Activated T-cell treated with anti-CD3 and anti-CD28 coated beads, Interleukin-2, amount 50 U/mL, for 1 hour (primary cell): Measurements from ENCODE around the gene PLAU.
"Not testable (repeated sequence)": the region's sequence is repeated elsewhere in the genome, so short reads cannot be mapped to it uniquely, and the experiment has no call there.

ENCODE experiments used
- DNase-seq: peaks from one replicate; pipeline ENCODE4 v3.0.0-alpha.2; 2020

The PLAU gene

DNA sequence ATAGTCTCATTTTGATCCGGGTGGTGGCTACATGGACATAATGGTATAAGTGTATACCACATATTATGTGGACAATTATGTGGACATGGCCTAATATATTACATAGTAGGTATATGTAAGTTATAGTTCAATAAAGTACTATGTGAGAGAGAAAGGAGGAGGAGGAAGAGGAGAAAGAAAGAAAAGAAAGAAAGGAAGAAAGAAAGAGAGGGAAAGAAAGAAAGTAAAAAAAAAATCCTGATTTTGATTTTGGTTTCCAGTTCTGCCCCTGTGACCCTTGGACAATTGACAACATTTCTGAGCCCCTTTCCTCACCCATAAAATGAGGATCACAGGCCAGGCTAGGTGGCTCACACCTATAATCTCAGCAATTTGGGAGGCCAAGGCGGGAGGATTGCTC is 44.8 kb downstream of the PLAU start:
- DNase-seq, result no peak

DNA sequence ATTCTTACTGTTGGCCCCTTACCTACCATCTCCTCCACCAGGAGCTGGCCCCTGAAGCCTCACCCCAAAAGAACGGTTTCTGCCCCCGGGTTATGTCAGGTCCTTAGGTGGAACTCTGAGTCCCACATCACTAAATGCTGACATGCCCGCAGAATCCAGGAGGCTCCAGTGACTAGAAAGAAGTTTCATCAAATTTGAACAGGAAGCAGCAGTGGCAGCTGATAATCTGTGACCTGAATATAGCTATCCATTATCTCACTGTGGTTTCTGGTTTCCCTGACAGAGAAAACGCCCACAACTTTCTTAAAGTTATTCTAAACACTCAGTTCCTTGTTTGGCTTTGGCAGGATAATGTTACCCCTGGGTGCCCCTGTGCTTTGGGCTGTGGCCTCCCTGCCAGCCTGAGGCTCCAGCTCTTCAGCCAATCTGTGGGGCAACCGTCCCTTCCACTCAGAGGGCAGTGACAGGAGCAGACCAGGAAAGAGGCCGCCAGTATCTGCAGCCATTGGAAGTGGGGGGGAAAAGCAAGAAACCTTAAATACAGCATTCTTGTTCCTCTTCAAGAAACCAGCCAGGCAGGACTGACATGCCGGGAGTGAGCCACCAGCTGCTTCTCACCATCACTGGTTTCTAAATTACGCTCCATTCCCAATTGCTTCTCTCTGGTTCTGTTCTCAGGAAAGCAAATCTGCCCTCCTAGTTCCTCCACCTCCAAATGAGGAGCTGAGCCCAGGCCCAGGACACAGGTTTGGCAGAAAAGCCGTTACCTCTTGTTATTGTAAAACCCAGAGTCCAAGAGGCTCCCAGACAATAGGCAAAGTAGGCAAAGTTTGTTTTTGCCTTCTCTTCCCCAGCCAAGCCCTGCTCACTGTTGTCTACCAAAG is 45.8 kb downstream of the PLAU start:
- DNase-seq, result peak; percentile 28

DNA sequence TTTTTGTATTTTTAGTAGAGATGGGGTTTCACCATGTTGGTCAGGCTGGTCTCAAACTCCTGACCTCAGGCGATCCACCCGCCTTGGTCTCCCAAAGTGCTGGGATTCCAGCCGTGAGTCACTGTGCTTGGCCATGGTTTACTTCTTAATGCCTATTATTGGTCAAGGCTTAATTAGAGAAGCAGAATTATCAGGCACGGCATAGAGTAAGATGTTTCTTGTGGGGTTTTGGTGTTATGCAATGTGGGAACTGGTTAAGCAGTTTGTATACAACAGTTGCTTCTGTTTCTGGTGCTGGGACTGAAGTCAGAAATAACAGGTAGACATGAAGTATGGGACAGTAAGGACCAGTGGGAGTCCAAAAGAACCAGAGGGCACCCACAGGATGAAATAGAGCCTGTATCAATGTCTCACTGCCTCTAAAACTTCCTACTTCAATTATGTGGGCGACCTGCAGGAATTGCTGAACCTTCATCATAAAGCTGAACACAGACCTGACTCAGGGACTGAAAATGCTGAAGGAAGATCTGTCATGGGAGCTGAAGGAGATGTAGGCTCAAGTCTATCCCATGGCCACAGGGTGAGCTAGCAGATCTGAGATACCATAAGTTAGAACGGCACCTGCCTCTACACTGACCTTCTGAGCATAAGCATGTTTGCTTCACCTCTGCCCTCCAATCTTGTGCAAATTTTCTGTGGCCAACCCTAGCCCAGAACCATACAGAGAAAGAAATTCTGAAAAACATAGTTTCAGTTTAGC is 48.7 kb downstream of the PLAU start:
- no peak for DNase-seq

DNA sequence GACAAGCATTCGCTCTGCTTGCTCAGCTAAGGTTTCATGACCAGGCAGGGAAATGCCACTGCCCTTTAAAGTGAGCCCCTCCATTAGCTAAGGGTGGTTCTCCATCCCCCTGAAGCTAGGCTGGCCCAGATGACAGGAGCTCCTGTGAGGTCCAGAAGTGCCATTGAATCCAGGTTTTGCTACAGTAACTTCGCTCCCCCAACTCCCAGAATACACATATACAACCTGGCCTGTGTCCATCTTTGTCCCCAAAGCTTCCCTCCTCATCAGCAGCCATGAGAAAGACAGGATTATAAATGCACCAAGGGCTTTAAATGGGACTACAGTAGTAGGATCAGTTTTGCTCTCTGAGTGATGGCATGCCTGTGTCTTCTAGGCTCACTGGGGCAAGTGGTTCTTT is 51.5 kb downstream of the PLAU start:
- no peak for DNase-seq

DNA sequence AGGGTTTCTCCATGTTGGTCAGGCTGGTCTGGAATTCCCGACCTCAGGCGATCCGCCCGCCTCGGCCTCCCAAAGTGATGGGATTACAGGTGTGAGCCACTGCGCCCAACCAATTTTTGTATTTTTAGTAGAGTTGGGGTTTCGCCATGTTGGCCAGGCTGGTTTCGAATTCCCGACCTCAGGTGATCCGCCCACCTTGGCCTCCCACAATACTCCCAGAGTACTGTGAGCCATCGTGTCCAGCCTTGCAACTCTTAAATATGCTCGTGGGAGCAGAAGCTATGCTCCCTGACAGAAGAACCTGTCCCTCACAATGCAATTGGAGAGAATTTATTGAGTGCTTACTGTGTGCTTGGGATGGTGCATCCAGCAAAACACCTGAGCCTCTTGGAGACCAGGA is 52.6 kb downstream of the PLAU start:
- DNase-seq, result not testable (repeated sequence)

DNA sequence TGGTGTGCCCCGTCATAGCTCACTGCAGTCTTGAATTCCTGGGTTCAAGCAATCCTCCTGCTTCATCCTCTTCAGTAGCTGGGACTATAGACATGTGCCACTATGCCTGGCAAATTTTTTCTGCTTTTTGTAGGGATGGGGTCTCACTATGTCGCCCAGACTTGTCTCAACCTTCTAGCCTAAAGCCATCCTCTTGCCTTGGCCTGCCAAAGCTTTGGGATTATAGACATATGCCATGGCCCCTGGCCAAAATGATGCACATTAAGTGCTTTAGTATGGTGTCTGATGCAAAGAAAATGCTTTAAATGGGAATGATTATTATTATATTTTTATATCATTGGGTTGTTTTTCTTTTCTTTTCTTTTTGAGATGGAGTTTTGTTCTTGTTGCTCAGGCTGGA is 53.8 kb downstream of the PLAU start:
- no peak for DNase-seq

DNA sequence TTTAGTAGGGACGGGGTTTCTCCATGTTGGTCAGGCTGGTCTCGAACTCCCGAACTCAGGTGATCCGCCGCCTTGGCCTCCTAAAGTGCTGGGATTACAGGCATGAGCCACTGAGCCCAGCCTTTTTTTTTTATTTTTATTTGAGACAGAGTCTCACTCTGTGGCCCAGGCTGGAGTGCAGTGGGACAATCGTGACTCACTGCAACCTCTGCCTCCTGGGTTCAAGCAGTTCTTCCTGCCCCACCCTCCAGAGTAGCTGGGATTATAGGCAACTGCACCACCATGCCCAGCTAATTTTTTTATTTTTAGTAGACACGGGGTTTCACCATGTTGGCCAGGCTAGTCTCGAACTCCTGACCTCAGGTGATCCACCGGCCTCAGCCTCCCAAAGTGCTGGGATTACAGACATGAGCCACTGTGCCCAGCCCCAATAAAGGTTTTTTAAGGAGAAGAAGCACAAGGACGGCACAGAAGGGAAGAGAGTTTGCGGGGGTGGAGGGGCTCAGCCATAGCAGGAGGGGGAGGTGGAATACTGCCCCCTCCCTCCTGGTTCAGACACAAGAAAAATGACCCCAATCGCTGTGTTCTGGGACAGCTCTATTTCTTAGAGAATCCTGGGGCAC is 54.4 kb downstream of the PLAU start:
- not testable (repeated sequence) for DNase-seq

DNA sequence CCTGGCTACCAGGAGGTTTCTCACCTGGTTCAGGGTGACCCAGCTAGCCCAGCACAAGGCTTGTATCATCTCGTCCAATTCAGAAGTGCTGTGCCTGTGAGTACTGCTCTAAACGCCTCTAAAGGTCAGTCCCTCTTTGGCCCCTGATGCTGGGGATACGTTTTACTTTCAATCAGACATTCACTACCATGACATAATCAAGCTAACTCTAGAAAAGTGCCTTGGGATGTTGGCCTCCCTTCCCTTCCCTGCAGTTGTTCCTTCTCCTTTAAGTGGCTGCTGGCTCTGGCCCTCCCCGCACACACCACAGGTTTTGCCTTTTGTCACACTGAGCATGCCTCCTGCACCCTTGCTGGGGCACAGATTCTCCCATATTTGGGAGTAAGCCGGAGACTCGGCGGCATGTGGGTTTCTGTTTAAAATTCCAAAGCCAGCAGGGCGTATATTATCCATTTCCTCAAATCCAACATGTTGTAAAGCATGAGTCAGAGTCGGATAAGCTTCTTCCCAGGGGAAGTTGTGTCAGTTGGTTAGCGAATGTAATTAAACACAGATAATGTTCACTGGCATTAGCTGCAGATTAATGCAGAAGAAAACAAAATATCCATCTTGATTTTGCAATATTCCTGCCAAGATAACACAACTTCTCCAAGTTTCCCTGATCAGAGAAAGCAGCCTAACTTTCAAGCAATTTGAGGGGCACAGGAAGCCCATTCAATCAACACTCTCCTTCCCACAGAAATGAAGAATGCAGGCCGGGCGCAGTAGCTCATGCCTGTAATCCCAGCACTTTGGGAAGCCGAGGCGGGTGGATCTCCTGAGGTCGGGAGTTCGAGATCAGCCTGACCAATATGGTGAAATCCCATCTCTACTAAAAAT is 55.2 kb downstream of the PLAU start:
- DNase-seq, result no peak

DNA sequence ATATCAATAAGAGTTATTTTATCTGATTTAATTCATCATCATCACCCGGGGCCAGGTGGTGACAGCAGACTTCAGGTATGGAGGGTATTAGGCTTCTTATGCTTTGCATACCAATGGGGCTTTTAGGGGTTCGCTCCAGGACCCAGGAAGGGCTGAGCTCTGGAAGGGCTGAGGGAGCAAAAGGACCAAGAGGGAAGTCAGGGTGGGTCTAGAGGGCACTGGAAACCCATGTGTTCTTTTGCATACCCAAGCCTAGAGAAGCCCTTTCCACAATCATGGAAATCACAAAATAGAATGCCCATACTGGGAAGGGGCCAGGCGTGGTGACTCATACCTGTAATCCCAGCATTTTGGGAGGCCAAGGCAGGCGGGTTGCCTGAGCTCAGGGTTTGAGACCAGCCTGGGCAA is 56.1 kb downstream of the PLAU start:
- DNase-seq, result no peak
